NCI-H774 (cell line): Measurements from ENCODE around the gene PSPH.

ENCODE experiments used
- DNase-seq: peaks from one replicate; lab custom pipeline; 2025; lab: John Stamatoyannopoulos, UW

Gene PSPH

DNA sequence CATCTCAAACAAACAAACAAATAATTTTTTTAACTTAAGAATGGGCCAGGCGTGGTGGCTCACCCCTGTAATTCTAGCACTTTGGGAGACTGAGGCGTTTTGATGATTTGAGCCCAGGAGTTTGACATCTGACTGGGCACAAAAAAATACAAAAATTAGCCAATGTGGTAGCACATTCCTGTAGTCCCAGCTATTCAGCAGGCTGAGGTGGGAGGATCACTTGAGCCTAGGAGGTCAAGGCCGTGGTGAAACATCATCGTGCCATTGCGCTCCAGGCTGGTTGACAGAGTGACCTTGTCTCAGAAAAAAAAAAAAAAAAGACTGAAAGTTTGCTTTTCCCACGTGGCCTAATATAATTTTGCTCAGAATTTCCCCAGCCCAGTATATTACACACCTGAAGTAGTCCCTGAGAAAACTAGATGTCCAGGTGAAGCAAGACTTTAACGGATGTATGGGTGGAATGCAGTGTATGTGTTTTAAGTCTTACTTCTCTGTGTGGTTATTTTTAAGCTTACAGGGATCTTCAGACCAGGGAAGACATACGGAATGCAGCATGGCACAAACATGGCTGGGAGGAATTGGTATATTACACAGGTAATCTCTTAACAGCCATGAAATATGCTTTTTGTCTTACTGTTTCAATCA lies 54.3 kb downstream of the PSPH start:
- DNase-seq = no peak

GRCh38 chr7:55992346-55992745 lies 58.9 kb downstream of the PSPH start:
- no peak for DNase-seq

DNA sequence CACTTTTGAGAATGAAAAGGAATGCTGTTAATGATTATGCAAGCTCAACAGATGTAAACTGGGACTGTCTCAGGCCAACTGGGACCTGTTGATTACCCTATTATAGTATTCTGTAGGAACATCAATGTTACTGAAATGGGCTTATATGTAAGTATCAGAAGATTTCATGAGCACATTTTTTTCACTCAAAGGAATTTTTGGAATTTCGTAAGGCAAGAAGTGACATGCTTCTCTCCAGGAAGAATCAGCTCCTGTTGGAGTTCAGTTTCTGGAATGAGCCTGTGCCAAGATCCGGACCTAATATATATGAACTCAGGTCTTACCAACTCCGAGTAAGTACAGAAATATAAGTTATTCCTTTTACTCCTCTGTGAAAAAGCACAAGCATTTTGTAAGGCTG lies 67.7 kb downstream of the PSPH start:
- no peak for DNase-seq

DNA sequence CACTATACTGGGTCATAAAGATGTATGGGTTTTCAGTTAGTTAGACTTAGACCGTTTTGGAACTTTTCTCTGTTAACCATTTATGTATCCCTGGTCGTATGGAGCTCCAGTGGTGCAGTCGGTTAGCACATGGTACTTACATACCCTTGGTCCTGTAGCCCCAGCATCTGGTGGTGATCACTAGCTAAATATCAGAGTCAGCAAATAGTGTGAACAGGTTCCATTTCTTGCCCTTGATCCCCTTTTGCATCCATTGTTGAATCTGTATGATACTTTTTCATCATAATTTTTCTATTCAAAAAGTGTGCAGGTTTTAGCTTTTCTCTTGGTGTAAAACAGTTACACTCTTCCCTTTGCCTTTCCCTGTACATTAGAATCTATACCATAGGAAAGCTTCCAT lies 71.0 kb downstream of the PSPH start:
- DNase-seq = no peak

- peak; percentile 61 for DNase-seq
These were observed 73.4 kb downstream of the PSPH start for GRCh38 chr7:55977831-55978230.

DNA sequence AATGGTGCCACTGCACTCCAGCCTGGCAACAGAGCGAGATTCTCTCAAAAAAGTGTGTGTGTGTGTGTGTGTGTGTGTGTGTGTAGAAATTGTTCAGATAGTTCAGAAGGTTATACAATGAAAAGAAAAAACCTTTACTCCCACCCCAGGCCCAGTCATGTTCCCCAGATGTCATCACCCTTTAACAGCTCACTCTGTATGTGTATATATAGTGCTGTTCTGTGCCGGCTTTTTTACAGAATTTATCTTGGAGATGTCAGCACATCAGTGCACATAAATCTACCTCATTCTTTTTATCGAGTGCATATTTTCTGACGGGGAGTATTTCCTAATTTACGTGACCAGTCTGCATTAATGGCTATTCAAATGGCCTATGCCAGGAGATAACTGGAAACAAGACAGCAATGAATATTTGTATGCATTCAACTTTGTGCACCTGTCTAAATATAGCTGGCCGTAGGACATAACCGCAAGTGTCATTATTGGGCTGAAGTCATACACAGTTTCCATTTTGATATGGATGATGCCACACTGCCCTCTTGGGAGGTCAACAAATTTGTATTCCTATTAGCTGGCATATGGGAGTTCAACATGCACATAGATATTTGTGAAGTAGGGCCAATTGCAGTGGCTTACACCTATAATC lies 75.1 kb downstream of the PSPH start:
- peak; percentile 83 for DNase-seq

GRCh38 chr7:55973747-55974250 lies 77.4 kb downstream of the PSPH start:
- DNase-seq = no peak

GRCh38 chr7:55970978-55971377 lies 80.3 kb downstream of the PSPH start:
- no peak for DNase-seq

DNA sequence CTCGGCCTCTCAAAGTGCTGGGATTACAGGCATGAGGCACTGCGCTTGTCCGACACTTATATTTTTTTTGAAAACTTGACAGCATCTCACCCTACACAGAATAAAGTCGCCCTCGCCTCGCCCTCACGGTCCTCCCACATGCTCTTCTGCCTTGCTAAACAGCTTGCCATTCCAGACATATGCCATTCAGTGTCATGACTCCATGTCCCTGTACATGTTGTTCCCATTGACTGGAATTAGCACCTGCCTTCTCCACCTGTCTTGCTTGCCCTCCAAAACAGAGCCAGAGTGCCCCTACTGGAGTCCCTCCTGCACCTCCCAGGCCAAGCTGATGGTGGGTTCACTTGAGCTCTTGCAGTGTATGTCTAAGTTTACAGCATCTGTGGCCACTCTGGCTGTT lies 80.7 kb downstream of the PSPH start:
- no peak for DNase-seq

DNA sequence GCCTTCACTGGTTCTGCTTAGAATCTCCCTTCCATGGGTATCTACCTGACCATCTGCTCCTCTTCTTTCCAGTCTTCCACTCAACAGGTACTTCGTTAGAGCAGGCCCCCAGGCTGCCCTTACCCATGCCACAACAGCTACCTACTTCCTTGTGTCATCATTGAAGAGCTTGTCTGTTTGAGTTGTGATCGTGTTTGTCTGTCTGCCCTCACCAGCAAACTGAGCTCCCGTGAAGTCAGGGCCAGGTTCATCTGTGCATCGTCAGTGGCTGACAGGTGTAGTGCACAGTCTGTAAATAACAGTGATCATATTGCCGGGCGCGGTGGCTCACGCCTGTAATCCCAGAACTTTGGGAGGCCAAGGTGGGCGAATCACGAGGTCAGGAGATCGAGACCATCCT lies 81.9 kb downstream of the PSPH start:
- no peak for DNase-seq

- DNase-seq = no peak
These were observed 84.4 kb downstream of the PSPH start for GRCh38 chr7:55966851-55967250.

DNA sequence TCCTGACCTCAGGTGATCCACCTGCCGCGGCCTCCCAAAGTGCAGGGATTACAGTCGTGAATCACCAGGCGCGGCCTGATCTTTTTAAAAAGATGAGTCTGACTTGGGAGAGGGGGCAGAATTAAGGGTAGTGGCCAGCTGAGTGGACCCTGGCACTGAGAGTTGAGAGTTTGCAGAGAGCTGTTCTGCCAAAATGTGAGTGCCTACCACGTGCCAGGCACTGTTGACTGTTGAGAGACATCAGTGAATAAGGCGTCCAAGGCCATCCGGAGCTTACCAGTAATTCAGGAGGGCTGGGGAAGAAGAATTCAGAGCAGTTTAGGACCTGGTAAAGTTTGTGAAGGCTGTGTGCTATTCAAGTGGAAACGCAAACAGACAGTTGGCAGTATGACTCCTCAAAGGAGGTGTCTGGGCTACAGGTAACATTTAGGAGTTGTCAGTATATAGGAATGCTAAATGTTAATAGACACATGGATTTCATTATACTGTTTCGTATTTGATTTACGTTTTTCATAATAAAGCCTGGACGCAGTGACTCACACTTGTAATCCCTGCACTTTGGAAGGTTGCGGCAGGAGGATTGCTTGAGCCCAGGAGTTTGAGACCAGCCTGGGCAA lies 85.3 kb downstream of the PSPH start:
- DNase-seq = no peak

- DNase-seq = no peak
These were observed 86.2 kb downstream of the PSPH start for GRCh38 chr7:55965100-55965470.

- DNase-seq = peak; percentile 77
These were observed 86.8 kb downstream of the PSPH start, which contains the start of gene NIPSNAP2 for GRCh38 chr7:55964261-55965099. TSS of gene NIPSNAP2 (plus strand) at chr7:55964585. CDS start at chr7:55964610, 25 bp downstream.

GRCh38 chr7:55963584-55964168 lies 87.6 kb downstream of the PSPH start:
- no peak for DNase-seq

- DNase-seq = no peak
These were observed 89.2 kb downstream of the PSPH start for GRCh38 chr7:55962014-55962413.
